Uterus (tissue), 4 donors: ENCODE results near the gene GNPDA2. TPM values are rescaled to one million over a fixed set of nuclear protein-coding genes. Genes with fewer than 3 reads are reported as not detected.

Source experiments
- DNase-seq, 2 donors: peaks; one replicate each; pipeline ENCODE4 v3.0.0-alpha.2; 2019 to 2020
- H3K27ac ChIP-seq, 2 donors: fragments of 200-600 bp; sonication (generic); 1 replicate in 1 of 2; 2 replicates in 1 of 2; pipeline ENCODE4 v1.5.1; 2016 to 2018
- H3K27me3 ChIP-seq, 2 donors: fragments of 200-600 bp; sonication (generic); one replicate each; pipeline ENCODE4 v1.5.1; 2018 to 2019; ENCODE audit warnings: control low read depth in 1 of 2
- H3K36me3 ChIP-seq, 2 donors: fragments of 200-600 bp; sonication (generic); one replicate each; pipeline ENCODE4 v1.5.1; 2019; ENCODE audit warnings: control low read depth in 1 of 2
- H3K4me1 ChIP-seq, 2 donors: fragments of 200-600 bp; sonication (generic); one replicate each; pipeline ENCODE4 v1.5.1; 2018 to 2019; ENCODE audit warnings: control low read depth in 1 of 2
- H3K4me3 ChIP-seq, 2 donors: fragments of 200-600 bp; sonication (generic); 1 replicate in 1 of 2; 2 replicates in 1 of 2; pipeline ENCODE4 v1.5.1; 2018 to 2019; ENCODE audit warnings: mild to moderate bottlenecking in 1 of 2
- H3K9me3 ChIP-seq, 2 donors: fragments of 200-600 bp; sonication (generic); one replicate each; pipeline ENCODE4 v1.5.1; 2019; ENCODE audit warnings: control low read depth in 1 of 2
- POLR2A ChIP-seq, 2 donors: fragments of 450-650 bp; IDR thresholded peaks; one replicate each; pipeline ENCODE4 v1.6.1; 2016; ENCODE audit warnings: antibody characterized with exemption in 2 of 2, mild to moderate bottlenecking in 1 of 2, moderate library complexity in 1 of 2
- intact Hi-C: fragments of 100-400 bp; cut with DNase I; formaldehyde crosslinking; loops from one replicate; pipeline ENCODE4 v1.15.1; 2023; ENCODE audit warnings: low total_unique reads
- total RNA-seq, 4 donors: library from RNA; depleted of rRNA in 3 of 4; stranded (reverse); fragments of >200 nt in 3 of 4; gene quantifications; one replicate each; pipeline versions ENCODE4 v1.1.0 to v1.2.4, GENCODE V29; 2014 to 2023
- TF ChIP-seq, protein P1 (sequence below), 4 experiments: fragments of 200-600 bp in 2 of 4; fragments of 450-650 bp in 2 of 4; sonication (generic) in 2 of 4; IDR thresholded peaks; one replicate each; pipeline ENCODE4 v1.5.1; 2016 to 2019; ENCODE audit warnings: antibody characterized with exemption in 4 of 4, mild to moderate bottlenecking in 2 of 4, moderate library complexity in 1 of 4
- donor health status: DM: yes; HTN: yes; CAD: no.

GNPDA2 gene
- total RNA-seq, 4 donors from 2014 or later: 5.9 to 53.6 (median 22.5) TPM

DNA sequence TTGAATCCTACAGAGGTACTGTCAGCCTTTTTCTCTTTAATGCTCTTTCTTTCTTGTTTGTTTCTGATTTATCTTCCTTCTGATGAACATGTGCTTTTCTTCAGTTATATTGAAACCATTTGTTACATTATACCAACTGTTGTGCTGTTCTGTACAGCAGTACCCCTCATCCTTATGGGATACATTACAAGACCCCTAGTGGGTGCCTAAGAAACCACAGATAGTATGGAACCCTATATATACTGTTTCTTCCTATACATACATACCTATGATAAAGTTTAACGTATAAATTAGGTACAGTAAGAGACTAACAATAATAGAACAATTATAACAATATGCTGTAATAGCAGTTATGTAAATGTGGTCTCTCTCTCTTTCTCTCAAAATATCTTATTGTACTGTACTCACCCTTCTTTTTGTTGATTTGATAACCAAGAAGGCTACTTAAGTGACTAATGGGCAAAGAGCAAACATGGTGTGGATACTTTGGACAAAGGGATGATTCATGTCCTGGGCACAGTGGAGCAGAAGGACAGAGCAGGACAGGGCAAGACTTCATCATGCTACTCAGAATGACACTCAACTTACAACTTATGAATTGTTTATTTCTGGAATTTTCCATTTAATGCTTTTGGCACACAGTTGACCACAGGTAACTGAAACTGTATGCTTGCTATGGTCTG, 64.3 kb downstream of the GNPDA2 start:
- TF ChIP-seq POLR2A (IDR thresholded peaks at IDR 0.05): no peak
- TF ChIP-seq, protein P1, sequence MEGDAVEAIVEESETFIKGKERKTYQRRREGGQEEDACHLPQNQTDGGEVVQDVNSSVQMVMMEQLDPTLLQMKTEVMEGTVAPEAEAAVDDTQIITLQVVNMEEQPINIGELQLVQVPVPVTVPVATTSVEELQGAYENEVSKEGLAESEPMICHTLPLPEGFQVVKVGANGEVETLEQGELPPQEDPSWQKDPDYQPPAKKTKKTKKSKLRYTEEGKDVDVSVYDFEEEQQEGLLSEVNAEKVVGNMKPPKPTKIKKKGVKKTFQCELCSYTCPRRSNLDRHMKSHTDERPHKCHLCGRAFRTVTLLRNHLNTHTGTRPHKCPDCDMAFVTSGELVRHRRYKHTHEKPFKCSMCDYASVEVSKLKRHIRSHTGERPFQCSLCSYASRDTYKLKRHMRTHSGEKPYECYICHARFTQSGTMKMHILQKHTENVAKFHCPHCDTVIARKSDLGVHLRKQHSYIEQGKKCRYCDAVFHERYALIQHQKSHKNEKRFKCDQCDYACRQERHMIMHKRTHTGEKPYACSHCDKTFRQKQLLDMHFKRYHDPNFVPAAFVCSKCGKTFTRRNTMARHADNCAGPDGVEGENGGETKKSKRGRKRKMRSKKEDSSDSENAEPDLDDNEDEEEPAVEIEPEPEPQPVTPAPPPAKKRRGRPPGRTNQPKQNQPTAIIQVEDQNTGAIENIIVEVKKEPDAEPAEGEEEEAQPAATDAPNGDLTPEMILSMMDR (IDR thresholded peaks at IDR 0.05): no peak
- no peak overlapping the region for H3K4me3 ChIP-seq

DNA sequence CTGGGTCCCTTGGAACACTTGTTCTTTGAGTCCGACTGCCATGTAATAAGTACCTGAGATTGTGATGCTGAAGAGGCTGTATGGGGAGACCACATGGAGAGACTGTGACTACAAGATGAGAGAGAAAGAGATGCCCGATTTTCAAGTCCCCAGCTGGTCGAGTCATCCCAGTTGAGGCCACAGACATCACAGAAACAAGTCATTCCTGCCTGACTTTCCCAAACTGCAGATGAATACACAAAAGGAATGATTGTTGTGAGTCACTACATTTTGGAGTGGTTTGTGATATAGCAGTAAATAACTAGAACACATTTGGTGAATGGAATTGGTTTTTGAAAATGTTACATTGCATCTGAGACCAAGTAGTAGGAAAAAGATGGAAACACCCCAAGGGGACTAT, 66.0 kb downstream of the GNPDA2 start:
- intact Hi-C loops: no loop called here

More for the DNA sequence above, 64.3 kb downstream of the GNPDA2 start:
- H3K27ac ChIP-seq: no peak overlapping the region
- H3K4me1 ChIP-seq: no peaks in the 10 kb centered on the region
- intact Hi-C loops: no loop called here
- no peaks in the 10 kb centered on the region for H3K9me3 ChIP-seq
- DNase-seq: no peak
- no peaks in the 10 kb centered on the region for H3K27me3 ChIP-seq
- no peaks in the 10 kb centered on the region for H3K36me3 ChIP-seq

DNA sequence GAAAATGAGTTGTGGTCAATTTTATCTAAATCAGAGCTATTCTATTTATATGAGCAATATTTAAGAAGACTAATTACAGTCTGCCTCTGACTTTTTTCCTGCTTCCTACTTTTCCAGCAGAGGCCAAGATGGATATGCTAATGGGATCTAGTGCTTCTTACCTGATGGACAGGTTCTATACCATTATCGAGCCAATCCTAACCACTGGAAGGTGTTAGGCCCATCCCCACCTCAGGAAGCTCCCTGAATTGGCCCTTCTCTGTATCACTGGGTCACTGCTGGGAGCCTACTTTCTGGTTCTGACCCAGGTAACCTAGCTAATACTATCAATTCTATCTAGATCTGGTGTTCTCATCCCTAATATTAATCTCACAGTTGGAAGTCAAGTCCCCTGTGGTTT, 74.4 kb downstream of the GNPDA2 start:
- Histone ChIP-seq H3K36me3 (no peaks in the 10 kb centered on the region), H3K27me3 (no peaks in the 10 kb centered on the region), H3K9me3 (no peaks in the 10 kb centered on the region), H3K4me1 (no peaks in the 10 kb centered on the region), H3K27ac (no peak overlapping the region), H3K4me3 (no peak overlapping the region)
- DNase-seq: no peak
- TF ChIP-seq, protein P1 (IDR thresholded peaks at IDR 0.05): no peak
- intact Hi-C loops: no loop called here

More for the DNA sequence above, 66.0 kb downstream of the GNPDA2 start:
- TF ChIP-seq, protein P1 (IDR thresholded peaks at IDR 0.05): no peak
- no peak for TF ChIP-seq POLR2A (IDR thresholded peaks at IDR 0.05)
- Histone ChIP-seq H3K27me3 (no peaks in the 10 kb centered on the region), H3K9me3 (no peaks in the 10 kb centered on the region), H3K36me3 (no peaks in the 10 kb centered on the region), H3K27ac (no peak overlapping the region), H3K4me3 (no peak overlapping the region), H3K4me1 (no peaks in the 10 kb centered on the region)
- DNase-seq: no peak

Other genes starting within 250 kb of the GNPDA2 start
- 1 to 10 TPM in 1 of 4 donors, under 1 TPM in 1, not detected in 2; 0.98 to 4.6 TPM for gene YIPF7, start 74.9 kb downstream of the GNPDA2 start, total RNA-seq
- gene GUF1, start 48.1 kb downstream of the GNPDA2 start, total RNA-seq: 10 to 100 TPM in 3 of 4 donors, 1 to 10 TPM in 1; 3.8 to 32.3 (median 19.0) TPM